ENCODE data around the gene CTNNA1.
"Not testable (repeated sequence)": the region's sequence is repeated elsewhere in the genome, so short reads cannot be mapped to it uniquely, and the experiment has no call there.

CTNNA1 gene

DNA sequence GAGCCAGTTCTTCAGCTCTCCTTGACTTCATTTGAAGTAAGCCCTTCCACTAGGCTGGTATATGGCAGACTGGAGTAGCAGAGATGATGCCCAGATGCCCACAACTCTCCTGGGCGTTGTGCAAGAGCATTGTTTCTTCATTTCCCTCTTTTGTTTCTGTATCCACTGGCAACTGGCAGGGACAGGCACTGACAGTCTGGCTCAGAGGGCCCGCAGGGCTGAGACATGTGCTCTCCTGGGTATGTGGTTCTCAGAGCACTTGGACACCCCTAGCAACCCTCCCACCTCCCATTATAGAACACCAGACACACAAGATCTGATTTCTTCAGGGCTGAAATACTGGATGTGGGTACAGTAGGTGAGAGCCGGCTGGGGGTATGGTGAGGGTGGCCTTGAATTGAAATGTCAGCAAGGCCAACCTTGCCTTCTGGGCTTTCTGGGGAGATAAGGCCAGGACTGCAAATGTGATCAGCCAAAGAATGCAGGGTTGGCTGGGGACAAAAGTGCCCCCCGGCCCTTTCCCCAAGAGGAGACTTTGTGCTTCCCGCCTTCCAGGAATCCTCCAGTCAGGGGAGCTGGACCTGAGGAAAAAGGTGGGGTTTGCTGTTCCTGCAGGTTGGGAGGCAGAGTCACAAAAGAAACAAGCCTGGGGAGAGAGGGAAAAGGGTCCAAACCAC, 28.6 kb upstream of the CTNNA1 start:
- DNase-seq (ENCODE audit: low spot score), result no peak

DNA sequence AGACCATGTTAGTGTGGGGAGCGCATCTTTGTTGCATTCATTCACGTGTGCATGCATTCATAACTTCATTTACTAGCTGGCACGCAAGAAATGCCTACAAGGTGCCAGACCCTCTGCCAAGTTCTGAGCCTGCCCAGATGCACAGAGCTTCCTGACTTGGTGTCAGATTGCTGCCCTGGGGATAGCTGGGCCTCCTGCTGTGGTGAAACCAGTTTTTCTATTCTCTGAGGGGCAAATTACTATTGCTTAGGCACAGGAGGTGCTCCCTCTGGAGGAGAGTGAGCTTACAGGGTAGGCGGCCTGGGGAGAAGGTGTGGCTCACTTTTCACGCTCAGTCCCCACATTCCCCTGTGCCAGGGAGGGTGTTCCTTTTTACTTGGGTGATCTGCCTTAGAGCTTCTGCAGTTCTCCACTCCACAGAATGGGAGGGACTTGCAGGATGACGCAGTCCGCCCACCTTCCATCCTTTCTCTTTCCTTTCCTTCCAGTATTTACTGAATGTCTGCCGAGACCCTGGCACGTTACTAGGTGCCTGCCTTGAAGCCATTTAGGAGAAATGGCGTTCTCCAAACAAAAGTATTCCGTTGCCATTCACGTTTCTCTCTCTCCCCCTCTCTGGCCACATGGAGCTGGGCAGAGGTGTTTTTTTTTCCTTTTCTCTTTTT, 27.9 kb upstream of the CTNNA1 start:
- DNase-seq (ENCODE audit: low spot score), result peak; percentile 73

DNA sequence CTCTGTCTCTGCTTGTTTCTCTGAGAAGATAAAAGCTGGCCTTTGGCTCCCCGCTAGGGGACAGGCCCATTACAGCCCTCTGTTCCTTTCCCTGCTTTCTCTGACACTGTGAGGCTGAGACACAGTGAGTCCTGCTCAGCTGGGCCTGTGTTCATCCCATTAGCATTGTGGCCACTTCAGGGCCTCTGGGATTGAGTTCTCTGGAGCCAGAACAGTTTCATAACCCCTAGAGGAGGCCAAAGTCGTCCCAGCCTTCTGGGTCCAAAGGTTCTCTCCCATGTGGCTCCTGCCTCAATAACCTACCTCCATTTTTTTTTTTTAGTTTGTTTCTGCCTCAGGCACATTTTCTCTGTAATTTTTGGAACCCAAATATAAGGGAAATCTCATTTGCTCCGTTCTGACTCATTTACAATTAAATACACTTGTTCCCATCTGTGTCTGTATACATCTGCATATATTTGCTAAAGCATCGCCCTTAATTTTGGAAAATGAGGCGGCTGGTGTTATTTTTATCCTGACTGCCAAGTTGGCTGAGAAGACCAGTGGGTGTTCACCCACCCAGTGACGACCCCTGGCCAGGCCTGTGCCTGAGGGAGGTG, 27.3 kb upstream of the CTNNA1 start:
- no peak for DNase-seq (ENCODE audit: low spot score)

DNA sequence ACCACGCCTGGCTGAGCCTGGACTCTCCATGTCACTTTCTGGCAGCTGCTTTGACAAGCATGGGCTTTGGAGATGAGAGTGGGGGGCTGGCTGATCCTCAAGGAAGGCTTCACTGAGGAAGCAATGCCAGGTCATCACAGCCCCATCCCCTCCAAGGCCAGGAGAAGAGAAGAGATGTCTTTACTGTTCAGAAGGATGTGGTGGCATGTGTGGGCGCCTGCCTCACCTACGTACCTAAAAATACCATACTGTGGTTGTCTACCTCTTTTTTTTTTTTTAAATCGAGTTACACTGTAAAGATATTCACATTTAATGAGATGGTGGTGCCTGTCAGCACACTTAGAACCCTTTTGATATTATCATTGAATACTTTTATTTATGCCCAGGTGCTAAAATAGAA, 26.4 kb upstream of the CTNNA1 start:
- no peak for DNase-seq (ENCODE audit: low spot score)

DNA sequence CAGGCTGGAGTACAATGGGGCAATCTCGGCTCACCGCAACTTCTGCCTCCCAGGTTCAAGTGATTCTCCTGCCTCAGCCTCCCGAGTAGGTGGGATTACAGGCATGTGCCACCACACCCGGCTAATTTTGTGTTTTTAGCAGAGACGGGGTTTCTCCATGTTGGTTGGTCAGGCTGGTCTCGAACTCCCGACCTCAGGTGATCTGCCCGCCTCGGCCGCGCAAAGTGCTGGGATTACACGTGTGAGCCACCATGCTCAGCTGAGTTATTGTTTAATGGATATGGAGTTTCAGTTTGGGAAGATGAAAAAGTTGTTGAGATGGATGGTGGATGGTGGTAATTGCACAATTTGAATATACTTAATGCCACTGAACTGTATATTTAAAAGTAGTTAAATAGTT, 22.7 kb upstream of the CTNNA1 start:
- DNase-seq (ENCODE audit: low spot score), result not testable (repeated sequence)

DNA sequence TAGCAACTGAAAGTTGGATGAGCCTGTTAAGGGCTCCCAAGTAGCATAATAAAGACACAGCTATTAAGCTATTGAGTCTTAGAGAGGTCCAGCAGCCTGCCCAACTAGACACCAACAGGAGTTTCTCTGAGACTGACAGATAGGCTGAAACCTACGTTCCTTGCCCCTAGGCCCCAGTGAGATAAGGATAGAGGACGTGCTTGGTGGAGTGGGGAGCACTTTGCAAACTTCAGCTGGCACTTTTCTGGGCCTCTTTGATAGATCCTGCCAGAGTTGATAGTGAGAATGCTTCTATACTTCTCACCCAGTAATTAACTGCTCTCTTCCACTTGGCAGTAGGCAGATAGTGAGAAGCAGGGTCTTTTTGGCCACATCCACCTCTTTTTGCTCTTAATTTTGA, 20.8 kb upstream of the CTNNA1 start:
- DNase-seq (ENCODE audit: low spot score), result no peak

DNA sequence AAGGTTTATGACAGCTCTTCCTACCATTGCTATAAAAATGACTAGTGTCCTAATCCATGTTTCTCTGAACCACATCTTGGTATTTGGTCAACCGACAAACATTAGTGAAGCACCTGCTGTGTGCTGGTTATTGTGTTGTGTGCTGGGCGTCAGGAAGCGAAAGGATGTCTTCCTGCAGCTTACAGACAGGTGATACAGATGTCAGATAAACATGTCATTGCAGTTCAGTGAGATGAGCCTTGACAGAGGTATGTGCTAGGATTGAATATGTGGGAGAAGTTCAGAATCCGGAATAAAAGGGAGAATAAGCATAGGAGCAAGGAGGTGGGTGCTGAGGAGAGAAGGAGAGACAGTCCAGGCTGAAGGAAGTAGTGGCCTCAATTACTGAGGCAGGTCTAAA, 20.3 kb upstream of the CTNNA1 start:
- no peak for DNase-seq (ENCODE audit: low spot score)

DNA sequence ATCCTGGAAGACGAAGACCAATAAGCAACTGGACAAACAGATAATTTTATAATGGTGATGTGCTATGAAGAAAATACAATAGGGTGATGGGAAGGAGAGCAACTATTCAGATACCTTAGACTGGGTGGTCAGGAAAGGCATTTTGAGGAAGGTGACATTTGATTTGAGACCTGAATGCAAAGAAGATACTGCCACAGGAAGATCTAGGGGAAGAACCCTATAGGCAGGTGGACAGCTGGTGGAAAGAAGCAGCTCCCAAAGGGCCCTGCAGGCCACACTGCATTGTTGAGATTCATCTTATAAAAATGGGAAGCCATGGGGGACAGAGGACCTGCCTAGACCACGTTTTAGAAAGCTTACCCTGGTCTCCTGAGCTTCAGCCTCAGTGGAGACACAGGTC, 19.7 kb upstream of the CTNNA1 start:
- no peak for DNase-seq (ENCODE audit: low spot score)

DNA sequence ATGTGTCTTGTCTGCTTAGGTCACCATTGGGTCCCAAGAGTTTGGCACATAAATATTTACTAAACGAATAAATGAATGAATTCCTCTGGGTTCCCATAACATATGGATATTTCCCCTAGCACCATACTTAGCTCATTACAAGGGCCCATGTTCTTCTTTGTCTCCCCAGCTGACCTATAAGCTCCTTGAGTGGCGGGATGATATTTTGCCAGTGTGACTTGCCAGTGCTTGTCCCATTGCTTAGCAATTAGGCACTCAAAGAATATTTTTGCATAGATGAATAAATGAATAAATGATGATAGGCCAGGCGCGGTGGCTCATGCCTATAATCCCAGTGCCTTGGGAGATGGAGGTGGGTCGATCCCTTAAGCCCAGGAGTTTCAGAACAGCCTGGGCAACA, 16.9 kb upstream of the CTNNA1 start:
- DNase-seq (ENCODE audit: low spot score), result no peak

DNA sequence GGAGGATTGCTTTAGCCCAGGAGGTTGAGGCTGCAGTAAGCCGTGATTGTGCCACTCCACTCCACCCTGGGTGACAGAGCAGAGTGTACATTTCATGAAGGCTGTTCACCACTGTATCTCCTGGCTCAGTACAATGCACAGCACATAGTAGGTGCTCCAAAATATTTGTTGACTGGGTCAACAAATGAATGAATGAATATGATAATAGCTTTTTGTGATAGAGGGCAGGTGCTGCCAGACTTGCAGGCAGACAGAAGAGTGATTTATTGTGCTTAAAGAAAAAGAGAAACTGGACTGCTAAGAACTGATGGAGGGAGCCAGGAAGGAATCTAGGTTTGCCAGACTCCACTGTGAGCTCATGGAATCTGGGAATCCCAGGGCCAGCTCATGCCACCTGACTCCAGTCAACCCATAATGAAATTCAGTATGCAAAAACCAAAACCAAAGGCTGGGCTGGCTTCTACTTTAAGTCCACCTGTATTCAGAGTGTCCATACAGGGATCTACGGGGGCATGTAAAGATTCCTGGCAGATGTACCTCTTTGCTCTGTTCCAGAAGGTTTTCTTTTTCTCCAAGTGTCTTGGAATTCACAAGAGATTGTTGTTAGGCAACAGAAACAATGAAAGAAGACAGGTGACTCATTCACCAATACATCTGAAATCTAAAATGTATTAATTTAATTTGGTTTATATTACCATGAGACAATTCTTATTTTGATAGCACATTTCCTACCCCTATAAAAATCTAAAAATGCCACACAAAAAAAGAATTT, 15.5 kb upstream of the CTNNA1 start:
- DNase-seq (ENCODE audit: low spot score), result no peak

DNA sequence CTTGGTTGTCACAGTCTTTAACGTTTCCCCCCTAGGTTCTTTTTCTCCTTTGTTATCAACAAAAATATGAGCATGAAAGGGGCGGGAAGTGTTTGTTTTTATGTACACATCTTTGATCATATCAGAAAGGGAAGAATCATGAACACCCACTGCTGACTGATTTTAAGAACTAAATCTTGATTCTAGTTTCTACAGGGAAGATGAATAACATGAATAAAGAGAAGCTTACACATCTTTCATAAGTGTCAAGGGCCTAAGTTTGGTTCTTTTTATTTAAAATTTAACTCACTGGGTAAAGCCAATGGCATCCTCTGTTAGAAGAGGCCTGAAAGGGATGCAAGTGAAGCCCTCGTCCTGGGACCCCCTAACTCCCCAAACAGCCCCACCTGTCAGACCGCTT, 14.8 kb upstream of the CTNNA1 start:
- no peak for DNase-seq (ENCODE audit: low spot score)

DNA sequence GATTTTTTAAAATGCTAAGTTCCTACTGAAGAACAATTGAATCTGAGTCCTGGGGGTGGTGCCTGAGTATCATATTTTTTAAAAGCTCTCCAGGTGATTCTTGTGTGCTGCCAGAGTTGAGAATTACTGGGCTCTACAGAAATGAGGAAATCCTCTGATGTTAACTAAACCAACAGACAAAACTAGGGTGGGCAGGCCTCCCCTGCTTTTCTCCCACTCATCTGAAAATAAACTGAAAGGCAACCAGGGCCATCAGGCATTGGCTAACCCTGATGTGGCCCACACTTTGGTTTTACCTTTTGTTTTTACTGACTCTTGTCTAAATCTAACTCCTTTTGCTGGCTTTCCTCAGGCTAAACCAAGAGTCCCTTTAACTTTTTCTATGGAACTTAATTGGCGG, 13.3 kb upstream of the CTNNA1 start:
- DNase-seq (ENCODE audit: low spot score), result no peak

DNA sequence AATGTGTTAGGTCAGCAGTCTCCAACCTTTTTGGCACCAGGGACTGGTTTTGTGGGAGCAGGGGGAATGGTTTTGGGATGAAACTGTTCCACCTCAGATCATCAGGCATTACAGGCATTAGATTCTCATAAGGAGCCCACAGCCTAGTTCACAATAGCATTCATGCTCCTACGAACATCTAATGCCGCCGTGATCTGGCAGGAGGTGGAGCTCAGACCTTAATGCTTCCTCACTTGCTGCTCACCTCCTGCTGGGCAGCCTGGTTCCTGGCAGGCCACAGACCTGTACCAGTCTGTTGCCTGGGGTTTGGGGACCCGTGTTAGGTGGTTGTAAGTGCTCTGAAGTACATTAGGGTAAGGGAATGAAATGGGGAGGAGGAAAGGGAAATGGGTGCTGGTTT, 9.7 kb upstream of the CTNNA1 start:
- DNase-seq (ENCODE audit: low spot score), result no peak

DNA sequence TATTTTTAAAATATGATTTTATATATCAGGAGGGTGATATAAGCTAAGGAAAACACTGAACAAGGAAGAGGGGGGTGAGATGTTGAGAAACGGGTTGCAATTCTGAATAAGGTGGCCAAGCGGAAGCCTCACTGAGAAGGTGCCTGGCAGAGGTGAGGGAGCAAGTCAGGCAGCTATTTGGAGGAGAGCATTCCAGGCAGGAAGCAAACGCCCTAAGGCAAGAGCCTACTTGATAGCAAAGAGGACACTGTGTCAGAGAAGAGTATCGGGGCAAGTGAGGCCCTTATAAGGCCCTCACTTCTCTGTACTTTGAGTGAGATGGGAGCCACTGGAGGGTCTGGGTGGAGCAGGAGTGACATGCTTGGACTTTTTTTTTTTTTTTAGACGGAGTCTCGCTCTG, 8.0 kb upstream of the CTNNA1 start:
- no peak for DNase-seq (ENCODE audit: low spot score)

DNA sequence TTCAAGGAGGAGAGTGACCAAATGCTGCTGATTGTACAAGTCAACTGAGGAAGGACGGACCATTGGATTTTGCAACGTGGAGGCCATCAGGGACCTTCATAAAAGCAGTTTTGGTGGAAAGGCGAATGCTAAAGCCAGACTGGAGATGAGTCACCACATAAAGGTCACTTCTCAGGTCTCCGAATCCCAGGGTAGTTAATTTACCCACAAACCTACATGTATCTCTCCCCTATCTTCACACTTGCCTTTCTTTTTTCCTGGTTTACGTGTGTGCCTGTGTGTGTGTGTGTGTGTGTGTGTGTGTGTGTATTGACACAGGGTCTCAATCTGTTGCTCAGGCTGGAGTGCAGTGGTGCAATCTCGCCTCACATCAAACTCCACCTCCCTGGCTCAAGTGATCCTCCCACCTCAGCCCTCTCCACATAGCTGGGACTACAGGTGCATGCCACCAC, 4.6 kb upstream of the CTNNA1 start:
- DNase-seq (ENCODE audit: low spot score), result no peak

DNA sequence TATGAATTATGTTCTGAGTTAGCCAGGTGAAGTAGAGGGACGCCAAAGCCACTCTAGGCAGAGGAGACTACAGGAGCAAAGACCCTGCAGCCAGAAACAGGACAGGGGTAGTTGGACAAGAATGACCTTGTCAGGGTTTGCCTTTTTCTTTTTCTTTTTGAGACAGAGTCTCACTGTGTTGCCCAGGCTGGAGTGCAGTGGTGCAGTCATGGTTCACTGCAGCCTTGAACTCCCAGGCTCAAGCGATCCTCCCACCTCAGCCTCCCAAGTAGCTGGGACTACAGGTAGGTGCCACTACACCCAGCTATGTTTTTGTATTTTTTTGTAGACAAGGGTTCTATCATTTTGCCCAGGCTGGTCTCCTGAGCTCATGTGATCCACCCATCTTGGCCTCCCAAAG, 1.9 kb upstream of the CTNNA1 start:
- not testable (repeated sequence) for DNase-seq (ENCODE audit: low spot score)

DNA sequence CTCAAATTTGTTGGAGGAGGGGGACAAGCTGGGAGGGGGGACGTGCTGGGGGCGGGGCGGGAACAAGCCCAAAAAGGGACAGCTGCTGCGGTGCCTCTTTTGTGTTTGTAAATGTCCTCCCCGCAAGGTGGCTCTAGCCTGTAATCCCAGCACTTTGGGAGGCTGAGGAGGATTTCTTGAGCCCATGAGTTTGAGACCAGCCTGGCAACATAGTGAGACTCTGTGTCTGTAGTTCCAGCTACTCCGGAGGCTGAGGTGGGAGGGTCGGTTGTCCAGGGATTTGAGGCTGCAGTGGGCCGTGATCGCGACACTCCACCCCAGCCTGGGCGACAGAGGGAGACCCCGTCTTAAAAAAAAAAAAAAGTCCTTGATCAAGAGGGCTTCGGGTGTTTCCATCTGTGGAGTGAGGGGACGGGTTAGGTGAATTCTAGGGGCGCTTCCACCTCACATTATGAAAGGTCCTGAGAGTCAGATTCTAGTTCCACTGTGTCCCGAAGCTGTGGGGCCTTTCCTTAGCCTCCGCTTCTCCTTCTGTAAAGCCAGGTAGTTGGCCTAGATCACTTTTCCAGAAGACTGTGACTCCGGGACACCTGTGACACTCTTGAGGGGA, 779 bp upstream of the CTNNA1 start:
- peak; percentile 67 for DNase-seq (ENCODE audit: low spot score)

DNA sequence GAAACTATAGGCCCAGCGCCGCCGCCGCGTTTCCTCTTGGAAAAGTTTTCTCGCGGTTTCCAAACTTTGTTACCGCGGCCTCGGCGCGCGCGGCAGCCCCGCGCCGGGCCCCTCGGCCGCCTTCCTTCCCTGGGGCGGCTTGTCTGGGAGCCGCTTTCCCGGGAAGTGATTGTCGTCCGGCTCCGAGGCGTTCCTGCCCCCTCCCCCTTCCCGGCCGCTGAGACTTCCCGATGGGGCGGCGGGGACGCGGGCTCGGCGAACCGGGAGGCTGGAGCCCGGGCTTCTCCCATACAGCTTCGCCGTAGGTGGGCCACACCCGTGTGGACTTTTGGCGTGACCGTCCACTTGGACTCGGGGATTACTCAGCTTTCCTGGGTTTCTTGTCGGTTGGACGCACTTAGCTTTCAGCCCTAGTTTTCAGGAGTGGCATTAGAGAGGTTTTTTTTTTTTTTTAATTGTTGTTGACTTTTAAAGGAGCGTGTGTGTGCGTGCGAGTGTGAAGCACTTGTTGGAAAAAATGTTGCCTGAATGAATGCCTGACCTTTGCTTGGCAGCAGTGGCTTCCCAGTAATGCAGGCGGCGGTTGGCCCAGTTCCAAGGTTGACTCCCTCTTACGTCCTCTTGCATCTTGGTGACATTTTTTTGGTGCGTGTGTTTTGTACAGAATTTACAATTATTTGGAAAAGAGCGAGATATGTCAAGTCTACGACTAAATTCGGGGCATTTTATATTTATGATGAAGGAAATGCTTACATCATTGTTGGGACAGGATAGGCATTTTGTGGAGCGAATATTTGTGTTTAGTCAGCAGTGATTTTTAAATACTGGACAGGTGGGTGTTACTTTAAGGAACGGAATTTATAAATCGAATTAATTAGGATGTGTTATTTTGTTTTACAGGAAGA, 821 bp downstream of the CTNNA1 start:
- peak; percentile 74 for DNase-seq (ENCODE audit: low spot score)

DNA sequence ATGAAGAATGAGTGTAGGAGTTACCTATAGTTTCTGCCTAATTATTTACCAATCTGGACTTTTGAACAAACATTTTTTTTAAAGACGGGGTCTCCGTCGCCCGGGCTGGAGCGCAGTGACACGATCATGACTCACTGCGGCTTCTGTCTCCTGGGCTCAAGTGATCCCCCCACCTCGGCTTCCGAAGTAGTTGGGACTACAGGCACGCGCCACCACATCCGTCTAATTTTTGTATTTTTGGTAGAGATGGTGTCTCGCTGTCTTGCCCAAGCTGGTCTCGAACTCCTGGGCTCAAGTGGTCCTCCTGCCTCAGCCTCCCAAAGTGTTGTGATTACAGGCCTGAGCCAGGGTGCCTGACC, 1.5 kb downstream of the CTNNA1 start:
- no peak for DNase-seq (ENCODE audit: low spot score)

DNA sequence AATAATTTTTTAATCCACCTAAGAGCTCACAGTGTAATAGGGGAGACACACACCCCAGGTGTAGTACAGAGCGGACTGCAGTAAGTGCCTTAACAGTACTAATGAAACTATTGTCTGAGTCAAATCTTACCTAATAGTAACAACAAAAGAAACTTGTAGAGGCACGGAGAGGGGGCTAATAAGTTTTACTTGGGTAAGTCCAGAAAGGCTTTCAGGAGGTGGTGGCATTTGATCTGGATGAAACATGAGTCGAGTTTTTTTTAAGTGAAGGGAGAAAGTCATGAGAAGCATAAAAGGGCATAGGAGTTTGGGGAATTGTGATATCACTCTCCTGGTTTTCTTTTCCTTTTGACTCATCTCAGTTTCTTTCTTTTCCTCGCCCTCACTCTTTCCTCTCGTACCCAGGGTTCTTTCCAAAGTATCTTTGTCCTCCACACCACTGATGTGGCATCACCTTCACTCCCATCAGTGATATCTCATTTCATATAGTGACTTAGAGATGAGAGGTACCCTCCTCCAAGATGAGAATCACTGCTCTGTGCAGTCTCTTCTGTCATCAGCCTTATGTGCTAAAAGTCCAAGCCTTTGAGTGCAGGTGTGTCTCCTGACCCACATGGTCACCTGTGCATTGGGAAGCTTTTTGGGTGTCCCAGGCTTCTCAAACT, 2.0 kb downstream of the CTNNA1 start:
- no peak for DNase-seq (ENCODE audit: low spot score)

All from iPS-NIHi11 (cell line).